Measurements from ENCODE around the gene CUEDC2. TPM values are rescaled to one million over a fixed set of nuclear protein-coding genes. Genes with fewer than 3 reads are reported as not detected.
A peak's percentile ranks its signal among the peaks of the same experiment; 100 is the strongest.

Gene CUEDC2
- total RNA-seq, 6 experiments from 2014 or later: 62.6 to 75.9 (median 72.5) TPM

DNA sequence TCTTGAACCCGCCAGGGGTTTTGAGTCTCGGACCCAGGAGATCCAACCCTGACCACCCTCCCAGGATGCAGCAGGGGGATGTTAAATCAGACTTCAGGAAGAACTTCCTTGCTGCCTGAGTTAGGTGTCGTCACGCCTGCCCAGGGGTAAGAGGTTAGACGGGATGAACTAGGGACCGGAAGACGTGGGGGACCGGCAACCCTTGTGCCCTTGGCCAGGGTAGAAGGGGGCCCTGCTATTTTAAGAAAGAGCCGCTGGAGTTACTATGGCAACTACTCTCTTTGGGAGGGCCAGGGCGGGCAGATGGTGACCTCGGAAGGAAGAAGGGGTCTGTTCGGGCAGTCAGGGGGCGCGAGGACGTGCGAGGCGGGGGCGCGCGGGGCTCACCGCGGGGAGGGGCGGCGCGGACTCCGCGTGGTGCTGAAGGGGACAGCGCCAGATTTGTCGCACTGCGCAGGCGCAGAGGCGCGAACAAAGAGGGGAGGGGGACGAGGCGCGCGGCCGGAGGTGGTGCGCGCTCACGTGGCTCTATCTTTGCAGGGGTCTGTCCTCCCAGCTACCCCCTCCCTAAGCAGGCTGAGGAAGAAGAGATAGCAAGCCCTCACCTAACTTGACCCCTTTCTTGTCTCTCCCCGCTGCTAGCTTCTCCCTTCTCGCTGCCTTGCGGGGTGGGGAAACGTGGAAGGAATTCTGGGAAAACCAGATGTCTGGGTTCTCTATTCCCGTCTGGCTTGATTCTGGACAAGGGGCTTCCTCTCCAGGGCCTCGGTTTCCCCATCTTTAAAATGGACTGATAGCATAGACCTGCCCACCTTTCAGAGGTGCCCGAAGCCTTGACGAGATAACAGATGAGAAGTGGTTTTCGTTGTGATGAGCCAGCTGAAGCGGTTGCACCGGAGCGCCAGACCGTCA is 12.8 kb downstream of the CUEDC2 start:
- H3K9me3 Mint-ChIP-seq: no peaks in the 10 kb centered on the region
- H3K27me3 Mint-ChIP-seq (ENCODE audit: insufficient read depth): peaks cover 19% of the 10 kb centered on the region
- peak overlapping the region; percentile 98 for H3K4me3 Mint-ChIP-seq
- TF ChIP-seq, protein P1, sequence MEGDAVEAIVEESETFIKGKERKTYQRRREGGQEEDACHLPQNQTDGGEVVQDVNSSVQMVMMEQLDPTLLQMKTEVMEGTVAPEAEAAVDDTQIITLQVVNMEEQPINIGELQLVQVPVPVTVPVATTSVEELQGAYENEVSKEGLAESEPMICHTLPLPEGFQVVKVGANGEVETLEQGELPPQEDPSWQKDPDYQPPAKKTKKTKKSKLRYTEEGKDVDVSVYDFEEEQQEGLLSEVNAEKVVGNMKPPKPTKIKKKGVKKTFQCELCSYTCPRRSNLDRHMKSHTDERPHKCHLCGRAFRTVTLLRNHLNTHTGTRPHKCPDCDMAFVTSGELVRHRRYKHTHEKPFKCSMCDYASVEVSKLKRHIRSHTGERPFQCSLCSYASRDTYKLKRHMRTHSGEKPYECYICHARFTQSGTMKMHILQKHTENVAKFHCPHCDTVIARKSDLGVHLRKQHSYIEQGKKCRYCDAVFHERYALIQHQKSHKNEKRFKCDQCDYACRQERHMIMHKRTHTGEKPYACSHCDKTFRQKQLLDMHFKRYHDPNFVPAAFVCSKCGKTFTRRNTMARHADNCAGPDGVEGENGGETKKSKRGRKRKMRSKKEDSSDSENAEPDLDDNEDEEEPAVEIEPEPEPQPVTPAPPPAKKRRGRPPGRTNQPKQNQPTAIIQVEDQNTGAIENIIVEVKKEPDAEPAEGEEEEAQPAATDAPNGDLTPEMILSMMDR (IDR thresholded peaks at IDR 0.05): no peak
- H3K4me1 Mint-ChIP-seq (ENCODE audit: low read depth): peaks cover 22% of the 10 kb centered on the region
- H3K27ac Mint-ChIP-seq: no peak overlapping the region
- no peak for DNase-seq
- H3K36me3 Mint-ChIP-seq (ENCODE audit: low read depth): no peaks in the 10 kb centered on the region

DNA sequence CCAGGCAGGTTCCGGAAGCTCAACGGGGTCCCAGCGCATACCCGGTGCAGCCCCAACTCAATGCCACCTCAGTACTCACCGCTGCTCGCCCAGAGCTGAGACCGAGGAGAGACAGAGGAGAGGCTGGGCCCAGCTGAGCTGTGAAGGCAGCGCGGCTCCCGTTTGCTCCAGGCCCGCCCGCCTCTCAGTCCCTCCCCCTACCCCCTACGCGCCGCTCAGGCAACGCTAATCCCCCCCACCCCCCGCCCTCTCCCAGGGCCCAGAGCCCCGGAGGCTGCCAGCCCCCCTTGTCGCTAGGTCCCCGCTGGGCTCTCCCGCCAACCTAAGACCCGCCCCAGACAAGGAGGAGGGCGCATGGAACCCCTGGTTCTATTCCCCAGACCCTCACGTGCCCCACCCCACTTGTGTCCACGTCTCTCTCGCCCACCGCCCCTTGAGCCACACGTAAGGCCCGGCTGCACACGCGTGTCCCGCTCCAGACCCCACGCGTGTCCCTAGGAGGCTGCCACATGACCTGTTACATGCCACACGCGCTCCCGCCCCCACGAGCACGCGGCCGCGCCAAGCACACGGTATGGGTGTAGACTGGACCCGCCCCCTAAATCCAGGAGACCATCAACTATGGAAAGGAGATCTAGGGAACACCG is 13.6 kb downstream of the CUEDC2 start, which contains the start of gene PSD:
Gene PSD, minus strand, starts transcription at position 164 of the 647 bp plus-strand sequence. CDS start 1,747 bp downstream, outside the sequence.
- H3K27me3 Mint-ChIP-seq (ENCODE audit: insufficient read depth): peaks cover 26% of the 10 kb centered on the region
- no peak within 1 kb of the TSS for H3K27ac Mint-ChIP-seq
- H3K36me3 Mint-ChIP-seq (ENCODE audit: low read depth): no peaks in the 10 kb centered on the region
- peaks cover 22% of the 10 kb centered on the region for H3K4me1 Mint-ChIP-seq (ENCODE audit: low read depth)
- DNase-seq: no peak
- TF ChIP-seq, protein P1 (IDR thresholded peaks at IDR 0.05): no peak
- no peaks in the 10 kb centered on the region for H3K9me3 Mint-ChIP-seq
- peak within 1 kb of the TSS; percentile 98 for H3K4me3 Mint-ChIP-seq

DNA sequence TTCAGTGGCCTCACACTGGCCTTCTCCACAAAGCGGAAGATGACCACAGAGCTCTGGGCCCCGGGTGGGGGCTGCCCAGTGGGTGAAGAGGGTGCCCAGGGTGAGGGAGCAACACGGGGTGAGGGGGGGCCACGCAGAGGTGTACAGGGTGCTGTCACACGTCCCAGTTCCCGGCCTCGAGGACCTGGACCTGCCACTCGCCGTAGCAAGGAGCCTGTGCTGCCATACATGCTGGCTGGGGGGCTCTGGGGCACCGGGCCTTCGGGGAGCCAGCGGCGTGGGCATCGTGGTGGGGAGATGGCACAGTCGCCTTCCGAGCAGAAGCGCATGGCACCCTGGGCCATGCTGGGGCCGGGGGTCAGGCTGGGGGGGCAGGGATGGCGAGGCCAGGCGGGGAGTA is 15.7 kb downstream of the CUEDC2 start:
- TF ChIP-seq, protein P1 (IDR thresholded peaks at IDR 0.05): no peak
- no peaks in the 10 kb centered on the region for H3K9me3 Mint-ChIP-seq
- H3K27me3 Mint-ChIP-seq (ENCODE audit: insufficient read depth): peaks cover 37% of the 10 kb centered on the region
- DNase-seq: no peak
- no peak overlapping the region for H3K4me3 Mint-ChIP-seq
- H3K4me1 Mint-ChIP-seq (ENCODE audit: low read depth): peaks cover 21% of the 10 kb centered on the region
- no peaks in the 10 kb centered on the region for H3K36me3 Mint-ChIP-seq (ENCODE audit: low read depth)
- H3K27ac Mint-ChIP-seq: no peak overlapping the region

DNA sequence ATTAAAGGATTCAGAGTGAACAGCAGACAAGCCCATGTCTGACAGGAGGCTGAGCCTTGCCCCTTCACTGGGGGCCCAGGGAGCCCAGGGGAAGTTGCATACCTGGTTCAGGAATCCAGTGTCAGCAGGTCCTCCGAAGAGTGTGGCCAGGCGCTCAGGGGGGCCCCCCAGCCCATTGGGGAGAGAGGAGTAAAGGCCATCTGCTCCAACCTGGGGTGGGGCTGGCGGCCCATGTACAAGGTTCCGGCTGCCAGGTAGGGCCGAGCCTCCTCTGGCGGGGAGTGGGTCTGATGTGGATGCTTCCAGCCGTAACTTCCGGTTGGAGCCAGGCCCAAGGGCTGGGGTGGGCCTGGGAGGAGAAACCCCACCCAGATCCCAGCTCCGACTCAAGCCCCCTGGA is 16.1 kb downstream of the CUEDC2 start:
- DNase-seq: no peak
- H3K9me3 Mint-ChIP-seq: no peaks in the 10 kb centered on the region
- no peak overlapping the region for H3K27ac Mint-ChIP-seq
- H3K36me3 Mint-ChIP-seq (ENCODE audit: low read depth): no peaks in the 10 kb centered on the region
- H3K4me1 Mint-ChIP-seq (ENCODE audit: low read depth): peaks cover 21% of the 10 kb centered on the region
- TF ChIP-seq, protein P1 (IDR thresholded peaks at IDR 0.05): no peak
- peaks cover 41% of the 10 kb centered on the region for H3K27me3 Mint-ChIP-seq (ENCODE audit: insufficient read depth)
- no peak overlapping the region for H3K4me3 Mint-ChIP-seq

DNA sequence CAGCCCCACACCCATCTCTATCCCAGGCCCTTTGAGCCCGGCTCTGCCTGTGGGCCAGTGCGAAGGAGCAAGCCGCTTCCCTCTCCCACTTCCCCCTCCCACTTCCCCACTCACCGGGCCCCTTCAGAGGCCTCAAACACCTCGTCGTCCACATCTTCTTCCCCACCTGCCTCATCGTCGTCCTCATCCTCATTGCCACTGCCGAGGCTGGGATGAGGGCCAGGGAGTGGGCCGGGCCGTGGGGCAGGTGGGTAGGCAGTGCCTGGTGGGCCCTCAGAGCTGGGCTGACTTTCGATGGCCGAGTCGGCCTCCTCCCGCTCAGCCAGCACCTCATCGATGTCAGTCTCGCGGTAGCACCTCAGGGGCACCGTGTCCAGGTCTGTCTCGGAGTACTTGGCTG is 17.6 kb downstream of the CUEDC2 start:
- Mint-ChIP-seq H3K27ac (no peak overlapping the region), H3K9me3 (no peaks in the 10 kb centered on the region), H3K4me1 (ENCODE audit: low read depth) (peaks cover 16% of the 10 kb centered on the region), H3K36me3 (ENCODE audit: low read depth) (peaks cover 3% of the 10 kb centered on the region; the same call in 1 of the 2 replicates), H3K4me3 (no peak overlapping the region), H3K27me3 (ENCODE audit: insufficient read depth) (peaks cover 48% of the 10 kb centered on the region)
- TF ChIP-seq, protein P1 (IDR thresholded peaks at IDR 0.05): no peak
- no peak for DNase-seq
